ENCODE data around the gene SEC23IP.
"Not testable (repeated sequence)": the region's sequence is repeated elsewhere in the genome, so short reads cannot be mapped to it uniquely, and the experiment has no call there.

The SEC23IP gene

DNA sequence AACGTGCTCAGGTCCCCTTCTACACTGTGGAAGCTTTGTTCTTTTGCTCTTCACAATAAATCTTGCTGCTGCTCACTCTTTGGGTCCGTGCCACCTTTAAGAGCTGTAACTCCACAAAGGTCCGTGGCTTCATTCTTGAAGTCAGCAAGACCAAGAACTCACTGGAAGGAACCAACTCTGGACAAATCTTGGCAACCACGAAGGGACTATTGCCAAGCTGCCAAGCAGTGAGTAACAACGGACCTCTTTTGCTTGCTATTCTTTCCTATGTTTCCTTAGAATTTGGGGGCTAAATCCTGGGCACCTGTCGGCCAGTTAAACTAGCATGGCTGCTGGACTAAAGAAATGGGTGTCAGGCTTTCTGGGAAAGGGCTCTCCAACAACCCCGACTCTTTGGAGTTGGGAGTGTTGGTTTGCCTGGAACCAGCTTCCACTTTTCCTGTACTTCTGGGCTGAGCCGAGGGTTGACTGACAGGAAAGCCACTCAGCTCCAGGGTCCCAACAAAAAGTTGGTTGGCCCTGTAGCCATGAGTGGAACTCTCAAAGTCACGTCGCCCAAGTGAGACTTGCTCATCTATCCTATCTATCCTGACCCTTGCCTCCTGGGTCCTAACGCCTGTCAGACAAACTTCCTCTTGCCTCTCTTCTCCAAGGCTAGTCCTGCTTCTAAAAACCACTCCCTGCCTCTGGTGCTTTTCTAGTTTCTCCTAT, 8.5 kb upstream of the SEC23IP start:
- not testable (repeated sequence) for DNase-seq (ENCODE audit: low spot score)

- DNase-seq (ENCODE audit: low spot score): not testable (repeated sequence)
Observed at GRCh38 chr10:119886070-119886469, 6.5 kb upstream of the SEC23IP start.

- not testable (repeated sequence) for DNase-seq (ENCODE audit: low spot score)
Observed at GRCh38 chr10:119888715-119889114, 3.8 kb upstream of the SEC23IP start.

- DNase-seq (ENCODE audit: low spot score): not testable (repeated sequence)
Observed at GRCh38 chr10:119889201-119889600, 3.3 kb upstream of the SEC23IP start.

- DNase-seq (ENCODE audit: low spot score): not testable (repeated sequence)
Observed at GRCh38 chr10:119890307-119890706, 2.2 kb upstream of the SEC23IP start.

DNA sequence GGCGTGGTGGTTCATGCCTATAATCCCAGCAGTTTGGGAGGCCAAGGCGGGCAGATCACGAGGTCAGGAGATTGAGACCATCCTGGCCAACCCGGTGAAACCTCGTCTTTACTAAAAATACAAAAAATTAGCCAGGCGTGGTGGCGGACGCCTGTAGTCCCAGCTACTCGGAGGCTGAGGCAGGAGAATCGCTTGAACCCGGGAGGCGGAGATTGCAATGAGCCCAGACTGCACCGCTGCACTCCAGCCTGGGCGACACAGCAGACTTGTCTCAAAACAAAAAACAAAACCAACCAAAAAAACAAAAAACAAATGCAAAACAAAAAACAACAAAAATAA, 712 bp upstream of the SEC23IP start:
- not testable (repeated sequence) for DNase-seq (ENCODE audit: low spot score)

GRCh38 chr10:119893074-119893473, 544 bp downstream of the SEC23IP start:
- no peak for DNase-seq (ENCODE audit: low spot score)

- DNase-seq (ENCODE audit: low spot score): no peak
Observed at GRCh38 chr10:119893845-119894427, 1.4 kb downstream of the SEC23IP start.

- no peak for DNase-seq (ENCODE audit: low spot score)
Observed at GRCh38 chr10:119896061-119896655, 3.6 kb downstream of the SEC23IP start.

DNA sequence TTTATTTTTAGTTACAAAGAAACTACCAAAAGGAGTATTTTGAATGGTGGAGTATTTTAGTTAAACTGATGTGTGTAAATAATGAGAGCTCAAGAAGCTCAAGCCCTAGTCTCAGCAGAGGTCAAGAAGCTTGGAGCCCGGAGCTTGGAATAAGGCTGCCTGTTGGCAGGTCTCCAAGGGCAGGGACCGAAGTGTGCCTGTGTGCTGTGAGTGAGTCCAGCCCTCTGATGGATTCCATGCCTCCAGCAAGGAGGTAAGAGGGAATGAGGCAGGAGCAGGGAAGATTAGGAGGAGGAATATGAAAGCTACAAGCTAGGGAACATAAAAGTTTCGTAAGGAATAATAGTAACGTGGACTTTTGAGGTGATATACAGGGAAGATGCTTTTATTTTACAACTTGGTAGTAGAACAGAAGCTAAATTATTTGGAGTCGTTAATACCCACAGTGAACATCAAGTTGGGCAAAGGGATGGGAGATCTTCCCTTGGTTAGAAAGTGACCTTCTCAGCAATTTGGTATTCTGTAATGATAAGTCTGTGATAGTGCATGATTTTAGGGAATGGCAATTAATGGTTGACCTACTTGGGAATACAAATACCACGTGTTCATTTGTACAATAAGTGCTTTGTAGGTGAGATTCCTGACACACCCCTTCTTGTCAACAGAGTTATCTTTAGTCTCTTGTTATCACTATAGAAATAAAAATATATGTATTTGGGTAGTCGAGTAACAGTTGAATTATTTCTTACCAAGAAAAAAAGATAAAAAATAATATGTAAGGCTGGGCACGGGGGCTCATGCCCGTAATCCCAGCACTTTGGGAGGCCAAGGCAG, 4.6 kb downstream of the SEC23IP start:
- DNase-seq (ENCODE audit: low spot score): no peak

DNA sequence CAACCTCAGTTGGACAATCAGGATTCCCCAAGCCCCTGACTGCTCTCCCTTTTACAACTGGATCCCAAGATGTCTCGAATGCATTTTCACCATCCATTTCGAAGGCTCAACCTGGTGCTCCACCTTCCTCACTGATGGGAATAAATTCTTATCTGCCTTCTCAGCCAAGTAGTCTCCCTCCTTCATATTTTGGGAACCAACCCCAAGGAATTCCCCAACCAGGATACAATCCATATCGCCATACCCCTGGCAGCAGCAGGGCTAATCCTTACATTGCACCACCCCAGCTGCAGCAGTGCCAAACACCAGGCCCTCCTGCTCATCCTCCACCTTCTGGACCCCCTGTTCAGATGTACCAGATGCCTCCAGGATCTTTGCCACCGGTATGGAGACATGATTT, 6.0 kb downstream of the SEC23IP start:
- no peak for DNase-seq (ENCODE audit: low spot score)

GRCh38 chr10:119903946-119904666, 11.6 kb downstream of the SEC23IP start:
- DNase-seq (ENCODE audit: low spot score): no peak

DNA sequence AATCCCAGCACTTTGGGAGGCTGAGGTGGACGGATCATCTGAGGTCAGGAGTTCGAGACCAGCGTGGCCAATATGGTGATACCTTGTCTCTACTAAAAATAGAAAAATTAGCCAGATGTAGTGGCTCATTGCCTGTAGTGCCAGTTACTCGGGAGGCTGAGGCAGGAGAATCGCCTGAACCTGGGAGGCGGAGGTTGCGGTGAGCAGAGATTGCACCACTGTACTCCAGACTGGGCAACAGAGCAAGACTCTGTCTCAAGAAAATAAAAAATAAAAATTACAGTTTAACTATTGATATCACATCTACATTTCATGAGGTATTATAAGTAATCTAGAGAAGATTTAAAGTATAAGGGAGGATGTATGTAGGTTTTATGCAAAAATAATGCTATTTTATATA, 15.2 kb downstream of the SEC23IP start:
- DNase-seq (ENCODE audit: low spot score): not testable (repeated sequence)

DNA sequence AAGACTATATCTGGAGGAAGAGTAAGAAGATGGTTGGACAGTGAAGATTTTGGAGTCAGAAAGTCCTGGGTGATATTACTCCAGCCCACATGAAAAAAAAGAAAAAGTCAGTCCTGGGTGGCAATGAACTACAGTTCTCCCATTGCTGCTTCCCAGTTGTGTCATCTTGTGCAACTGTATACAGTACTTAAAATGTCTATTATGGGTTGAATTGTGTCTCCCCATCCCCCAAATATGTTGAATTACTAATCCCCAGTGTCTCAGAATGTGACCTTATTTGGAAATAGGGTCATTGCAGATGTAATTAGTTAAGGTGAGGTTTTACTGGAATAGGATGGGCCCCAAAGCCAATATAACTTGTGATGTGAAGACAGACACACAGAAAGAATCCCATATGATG, 15.6 kb downstream of the SEC23IP start:
- DNase-seq (ENCODE audit: low spot score): no peak

GRCh38 chr10:119910689-119911088, 18.2 kb downstream of the SEC23IP start:
- DNase-seq (ENCODE audit: low spot score): no peak

DNA sequence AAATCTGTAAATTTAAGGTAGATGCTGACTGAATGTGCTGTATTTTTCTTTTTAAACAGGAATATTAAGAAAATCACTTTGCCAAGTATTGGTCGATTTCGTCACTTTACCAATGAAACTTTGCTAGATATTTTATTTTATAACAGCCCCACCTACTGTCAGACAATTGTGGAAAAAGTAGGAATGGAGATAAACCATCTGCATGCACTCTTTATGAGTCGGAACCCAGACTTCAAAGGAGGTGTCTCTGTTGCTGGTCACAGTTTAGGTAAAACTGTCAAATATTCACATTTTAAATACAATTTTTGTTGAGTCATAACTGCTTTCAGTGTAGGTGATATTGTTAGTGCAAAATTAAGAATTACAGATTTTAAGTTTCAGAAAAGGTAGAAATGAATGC, 25.2 kb downstream of the SEC23IP start:
- DNase-seq (ENCODE audit: low spot score): no peak

- DNase-seq (ENCODE audit: low spot score): no peak
Observed at GRCh38 chr10:119919271-119919670, 26.7 kb downstream of the SEC23IP start.

DNA sequence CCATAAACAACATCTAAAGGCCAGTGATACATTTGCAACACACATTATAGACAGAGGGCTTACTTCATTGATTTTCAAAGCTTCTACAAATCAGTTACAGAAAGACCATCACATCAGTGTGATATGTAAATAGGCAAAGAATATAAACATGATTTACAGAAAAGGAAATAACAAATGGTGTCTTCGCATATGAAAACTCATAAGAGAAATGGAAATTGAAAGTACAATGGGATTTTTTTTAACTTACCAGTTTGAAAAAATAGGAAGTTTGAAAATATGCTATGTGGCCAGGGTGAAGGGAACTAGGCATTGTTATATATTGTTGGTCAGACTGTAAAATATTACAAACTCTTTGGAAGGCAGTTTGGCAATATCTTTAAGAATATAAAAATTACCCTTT, 27.3 kb downstream of the SEC23IP start:
- DNase-seq (ENCODE audit: low spot score): no peak

DNA sequence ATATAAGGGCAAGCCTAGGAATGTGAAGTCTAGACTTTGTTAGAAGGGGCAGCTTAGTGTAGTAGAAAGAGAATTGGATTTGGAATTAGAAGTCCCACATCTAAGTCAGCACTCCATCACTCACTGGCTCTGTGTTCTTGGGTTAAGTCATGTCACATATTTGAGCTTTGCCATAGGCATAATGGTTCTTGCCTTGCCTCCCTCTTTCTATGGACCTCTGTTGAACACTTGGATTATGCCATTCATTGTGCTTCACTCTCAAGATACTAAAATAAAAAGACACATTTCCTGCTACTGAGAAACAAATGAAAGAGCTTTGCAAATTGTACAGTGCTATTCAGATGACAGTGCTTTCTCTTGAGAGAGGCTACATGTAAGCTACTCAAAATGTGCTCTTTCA, 35.9 kb downstream of the SEC23IP start:
- DNase-seq (ENCODE audit: low spot score): no peak

GRCh38 chr10:119931871-119932270, 39.3 kb downstream of the SEC23IP start:
- no peak for DNase-seq (ENCODE audit: low spot score)

GRCh38 chr10:119932631-119933030, 40.1 kb downstream of the SEC23IP start:
- no peak for DNase-seq (ENCODE audit: low spot score)

DNA sequence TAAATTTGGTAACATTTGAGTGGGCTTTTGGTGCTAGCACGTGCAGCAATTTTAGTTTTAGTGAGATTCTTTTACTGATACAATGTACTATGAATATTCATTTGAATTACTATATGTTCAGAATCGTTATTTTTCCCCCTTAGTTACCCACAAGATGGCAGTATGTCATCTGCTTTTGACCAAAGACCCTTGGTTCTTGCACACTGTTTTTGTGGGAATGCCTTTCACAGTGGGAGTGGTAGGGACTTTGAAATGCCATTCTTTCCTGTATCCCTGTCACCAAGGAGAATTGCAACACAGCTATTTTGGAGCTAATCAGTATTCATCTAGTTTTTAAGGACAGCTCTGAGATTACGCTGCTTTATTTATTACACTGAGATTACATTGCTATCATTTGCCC, 40.6 kb downstream of the SEC23IP start:
- peak; percentile 2 for DNase-seq (ENCODE audit: low spot score)
